Measurements from ENCODE around the gene EMILIN2.

EMILIN2 gene

DNA sequence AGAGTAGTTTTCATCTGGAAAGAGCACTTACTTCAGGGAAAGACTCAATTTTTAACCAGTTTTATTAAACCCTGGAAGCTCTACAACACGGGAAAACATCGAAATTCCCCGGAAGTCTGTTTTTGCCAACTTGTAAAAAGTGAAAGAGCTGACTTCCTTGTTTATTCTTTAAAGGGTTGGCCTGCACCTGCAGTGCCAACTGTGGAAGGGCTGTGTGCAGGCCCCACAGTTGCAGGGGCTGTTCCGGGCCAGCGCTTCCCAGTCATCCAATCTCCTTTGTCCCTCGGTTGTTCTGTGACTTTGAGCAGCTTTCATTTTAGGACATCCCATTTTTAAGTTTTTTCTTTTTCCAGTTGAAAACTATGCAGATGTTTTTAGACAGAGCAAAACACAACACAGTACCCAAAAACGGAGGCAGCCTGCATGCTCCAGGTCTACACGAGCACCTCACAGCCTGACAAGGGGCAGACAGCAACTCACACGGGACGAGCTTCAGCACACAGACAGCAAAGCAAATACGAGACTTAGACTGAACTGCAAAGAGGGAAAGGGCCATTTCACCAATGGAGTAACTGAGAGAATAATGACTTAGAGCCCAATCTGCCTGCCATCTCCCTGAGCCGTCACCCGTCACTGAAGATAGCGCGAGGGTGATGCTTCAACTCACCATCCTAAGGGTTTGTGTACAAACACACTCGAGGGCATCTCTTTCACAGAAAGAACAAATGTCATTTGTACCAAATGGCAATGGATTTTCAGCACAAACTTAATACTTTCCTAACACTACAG lies 70.6 kb downstream of the EMILIN2 start:
- H3K4me3 ChIP-seq (ENCODE audit: control insufficient read depth, low read depth, low read length): no peak overlapping the region
- TF ChIP-seq, protein P1, sequence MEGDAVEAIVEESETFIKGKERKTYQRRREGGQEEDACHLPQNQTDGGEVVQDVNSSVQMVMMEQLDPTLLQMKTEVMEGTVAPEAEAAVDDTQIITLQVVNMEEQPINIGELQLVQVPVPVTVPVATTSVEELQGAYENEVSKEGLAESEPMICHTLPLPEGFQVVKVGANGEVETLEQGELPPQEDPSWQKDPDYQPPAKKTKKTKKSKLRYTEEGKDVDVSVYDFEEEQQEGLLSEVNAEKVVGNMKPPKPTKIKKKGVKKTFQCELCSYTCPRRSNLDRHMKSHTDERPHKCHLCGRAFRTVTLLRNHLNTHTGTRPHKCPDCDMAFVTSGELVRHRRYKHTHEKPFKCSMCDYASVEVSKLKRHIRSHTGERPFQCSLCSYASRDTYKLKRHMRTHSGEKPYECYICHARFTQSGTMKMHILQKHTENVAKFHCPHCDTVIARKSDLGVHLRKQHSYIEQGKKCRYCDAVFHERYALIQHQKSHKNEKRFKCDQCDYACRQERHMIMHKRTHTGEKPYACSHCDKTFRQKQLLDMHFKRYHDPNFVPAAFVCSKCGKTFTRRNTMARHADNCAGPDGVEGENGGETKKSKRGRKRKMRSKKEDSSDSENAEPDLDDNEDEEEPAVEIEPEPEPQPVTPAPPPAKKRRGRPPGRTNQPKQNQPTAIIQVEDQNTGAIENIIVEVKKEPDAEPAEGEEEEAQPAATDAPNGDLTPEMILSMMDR (conservative IDR thresholded peaks at IDR 0.05; ENCODE audit: control insufficient read depth, insufficient read depth, low read depth, low read length): no peak
- no peak for DNase-seq (ENCODE audit: low read depth)

DNA sequence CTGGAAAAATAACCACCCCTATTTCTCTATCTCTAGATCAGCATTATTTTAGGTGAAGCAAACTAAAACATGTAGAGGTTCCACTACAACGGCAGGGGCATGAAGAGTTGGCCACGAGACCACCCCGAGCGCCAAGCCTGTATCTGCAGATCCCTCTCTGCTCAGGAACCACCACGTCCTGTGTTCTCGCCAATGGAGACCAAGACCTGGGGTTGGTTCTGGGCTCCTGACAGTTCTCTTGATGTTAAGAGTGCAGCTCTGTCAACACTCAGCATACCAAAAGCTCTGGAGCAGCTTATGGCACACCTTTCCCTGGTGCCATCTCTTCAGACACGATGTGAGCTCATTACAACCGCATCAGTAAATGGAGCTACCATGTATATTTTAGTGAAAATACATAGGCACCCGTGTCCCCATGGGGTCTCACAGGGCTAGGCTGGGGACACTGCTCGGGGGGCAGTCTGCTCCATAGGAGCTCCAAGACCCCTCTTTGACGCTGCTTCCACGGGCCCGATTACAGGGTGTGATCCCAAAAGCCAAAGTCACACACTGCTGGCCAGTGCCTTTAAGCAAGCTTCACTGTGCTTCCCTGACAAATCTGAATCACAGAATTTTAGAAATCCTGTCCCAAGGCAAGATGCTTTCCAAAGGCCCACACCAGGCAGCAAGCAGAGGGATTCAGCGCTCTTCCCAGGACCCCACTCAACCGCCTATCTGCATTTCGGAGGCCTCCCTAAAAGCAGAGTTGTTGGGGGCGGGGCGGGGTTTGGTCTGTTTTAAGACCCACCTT lies 72.2 kb downstream of the EMILIN2 start:
- TF ChIP-seq, protein P1 (conservative IDR thresholded peaks at IDR 0.05; ENCODE audit: control insufficient read depth, insufficient read depth, low read depth, low read length): no peak
- no peak overlapping the region for H3K4me3 ChIP-seq (ENCODE audit: control insufficient read depth, low read depth, low read length)
- DNase-seq (ENCODE audit: low read depth): no peak

- no peak overlapping the region for H3K4me3 ChIP-seq (ENCODE audit: control insufficient read depth, low read depth, low read length)
- no peak for DNase-seq (ENCODE audit: low read depth)
- TF ChIP-seq, protein P1 (conservative IDR thresholded peaks at IDR 0.05; ENCODE audit: control insufficient read depth, insufficient read depth, low read depth, low read length): no peak
Observed at GRCh38 chr18:2919600-2919999, 72.8 kb downstream of the EMILIN2 start.

DNA sequence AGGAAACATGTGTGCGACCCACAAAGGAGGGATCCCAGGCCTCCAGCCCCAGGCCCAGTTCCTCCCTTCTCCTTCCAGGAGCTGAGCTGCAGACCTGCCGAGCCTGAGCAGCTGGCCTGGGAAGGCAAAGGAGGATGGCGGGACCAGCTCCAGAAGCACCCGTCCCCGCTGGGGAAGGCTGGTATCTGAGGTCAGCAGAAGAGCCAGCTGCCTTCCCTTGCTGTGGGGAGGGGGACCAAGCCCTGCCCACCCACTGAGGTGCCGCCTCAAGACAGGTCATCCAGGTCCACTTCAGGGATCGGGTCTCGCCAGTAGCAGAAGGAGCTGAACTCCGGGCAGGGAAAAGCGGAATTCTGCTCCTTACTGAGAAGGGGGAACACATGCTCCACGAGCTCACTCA lies 73.2 kb downstream of the EMILIN2 start:
- H3K4me3 ChIP-seq (ENCODE audit: control insufficient read depth, low read depth, low read length): no peak overlapping the region
- no peak for DNase-seq (ENCODE audit: low read depth)
- TF ChIP-seq, protein P1 (conservative IDR thresholded peaks at IDR 0.05; ENCODE audit: control insufficient read depth, insufficient read depth, low read depth, low read length): no peak

GRCh38 chr18:2920546-2921343 lies 73.9 kb downstream of the EMILIN2 start:
- DNase-seq (ENCODE audit: low read depth): no peak
- TF ChIP-seq, protein P1 (conservative IDR thresholded peaks at IDR 0.05; ENCODE audit: control insufficient read depth, insufficient read depth, low read depth, low read length): no peak
- H3K4me3 ChIP-seq (ENCODE audit: control insufficient read depth, low read depth, low read length): no peak overlapping the region

DNA sequence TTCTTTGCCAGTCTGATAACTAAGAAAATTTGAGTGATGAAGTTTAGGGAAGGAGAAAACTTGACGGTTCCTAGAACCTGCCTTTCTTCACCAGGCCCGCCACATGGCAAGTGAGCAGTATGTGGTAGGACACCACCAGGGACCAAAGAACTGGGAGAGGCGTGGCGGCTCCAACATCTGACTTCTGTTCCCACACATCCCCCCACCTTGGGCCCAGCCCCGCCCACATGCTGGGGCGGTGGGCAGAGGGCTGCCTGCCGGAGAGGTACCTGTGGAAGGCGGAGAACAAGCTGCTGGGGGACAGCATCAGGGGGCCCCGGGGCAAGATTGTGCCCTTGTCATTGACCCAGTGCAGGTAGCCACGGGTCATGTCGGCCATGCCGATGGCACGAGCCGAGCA lies 75.0 kb downstream of the EMILIN2 start:
- TF ChIP-seq, protein P1 (conservative IDR thresholded peaks at IDR 0.05; ENCODE audit: control insufficient read depth, insufficient read depth, low read depth, low read length): no peak
- DNase-seq (ENCODE audit: low read depth): no peak
- H3K4me3 ChIP-seq (ENCODE audit: control insufficient read depth, low read depth, low read length): no peak overlapping the region
